ENCODE results near the gene SPATA13. TPM values are rescaled to one million over a fixed set of nuclear protein-coding genes. Genes with fewer than 3 reads are reported as not detected.

The SPATA13 gene
- total RNA-seq, result 20.1 TPM

DNA sequence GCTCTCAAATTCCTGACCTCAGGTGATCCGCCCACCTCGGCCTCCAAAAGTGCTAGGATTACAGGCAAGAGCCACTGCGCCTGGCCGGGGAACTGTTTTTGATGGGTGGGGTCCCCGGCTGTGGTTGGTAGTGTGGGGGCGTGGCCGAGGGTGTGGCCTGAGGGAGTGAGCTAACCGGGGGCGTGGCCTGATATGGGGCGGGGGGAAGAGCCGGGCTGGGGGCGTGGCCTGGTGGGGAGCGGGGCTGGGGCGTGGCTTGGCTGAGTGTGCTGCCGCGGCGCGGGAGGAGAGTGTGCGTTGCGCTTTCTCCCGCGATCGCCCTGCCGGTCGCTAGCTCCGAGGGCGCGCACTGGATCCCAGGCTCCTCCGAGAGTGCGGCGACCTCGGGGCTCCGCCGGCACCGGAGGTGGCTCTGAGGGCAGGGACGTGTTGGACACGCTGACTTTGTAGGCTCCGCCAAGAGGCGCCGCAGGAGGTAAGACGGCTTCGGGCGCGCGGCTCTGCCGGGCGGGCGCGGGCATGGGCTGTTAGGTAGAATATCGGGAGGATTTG lies at the start of gene SPATA13:
Gene SPATA13, plus strand, starts transcription at position 263 of the 552 bp plus-strand sequence. CDS start 62,210 bp downstream, outside the sequence.
- Histone ChIP-seq H3K36me3 (no peaks in the 10 kb centered on the region), H3K9me3 (no peaks in the 10 kb centered on the region), H3K27me3 (no peaks in the 10 kb centered on the region), H3K27ac (peak within 1 kb of the TSS; percentile 77), H3K4me3 (peak within 1 kb of the TSS; percentile 64 to 84), H3K4me1 (peaks cover 21% of the 10 kb centered on the region)
- DNase-seq (ENCODE audit: extremely low spot score in 2 of 2), result no peak
- intact Hi-C loops (cut with DNase I), result no loop called here
- peak in 1 of 2 donors; percentile 78 for TF ChIP-seq POLR2AphosphoS5 (IDR thresholded peaks at IDR 0.05; ENCODE audit: insufficient read depth in 1 of 2, low read depth in 1 of 2)
- TF ChIP-seq, protein P1, sequence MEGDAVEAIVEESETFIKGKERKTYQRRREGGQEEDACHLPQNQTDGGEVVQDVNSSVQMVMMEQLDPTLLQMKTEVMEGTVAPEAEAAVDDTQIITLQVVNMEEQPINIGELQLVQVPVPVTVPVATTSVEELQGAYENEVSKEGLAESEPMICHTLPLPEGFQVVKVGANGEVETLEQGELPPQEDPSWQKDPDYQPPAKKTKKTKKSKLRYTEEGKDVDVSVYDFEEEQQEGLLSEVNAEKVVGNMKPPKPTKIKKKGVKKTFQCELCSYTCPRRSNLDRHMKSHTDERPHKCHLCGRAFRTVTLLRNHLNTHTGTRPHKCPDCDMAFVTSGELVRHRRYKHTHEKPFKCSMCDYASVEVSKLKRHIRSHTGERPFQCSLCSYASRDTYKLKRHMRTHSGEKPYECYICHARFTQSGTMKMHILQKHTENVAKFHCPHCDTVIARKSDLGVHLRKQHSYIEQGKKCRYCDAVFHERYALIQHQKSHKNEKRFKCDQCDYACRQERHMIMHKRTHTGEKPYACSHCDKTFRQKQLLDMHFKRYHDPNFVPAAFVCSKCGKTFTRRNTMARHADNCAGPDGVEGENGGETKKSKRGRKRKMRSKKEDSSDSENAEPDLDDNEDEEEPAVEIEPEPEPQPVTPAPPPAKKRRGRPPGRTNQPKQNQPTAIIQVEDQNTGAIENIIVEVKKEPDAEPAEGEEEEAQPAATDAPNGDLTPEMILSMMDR (IDR thresholded peaks at IDR 0.05), result no peak

DNA sequence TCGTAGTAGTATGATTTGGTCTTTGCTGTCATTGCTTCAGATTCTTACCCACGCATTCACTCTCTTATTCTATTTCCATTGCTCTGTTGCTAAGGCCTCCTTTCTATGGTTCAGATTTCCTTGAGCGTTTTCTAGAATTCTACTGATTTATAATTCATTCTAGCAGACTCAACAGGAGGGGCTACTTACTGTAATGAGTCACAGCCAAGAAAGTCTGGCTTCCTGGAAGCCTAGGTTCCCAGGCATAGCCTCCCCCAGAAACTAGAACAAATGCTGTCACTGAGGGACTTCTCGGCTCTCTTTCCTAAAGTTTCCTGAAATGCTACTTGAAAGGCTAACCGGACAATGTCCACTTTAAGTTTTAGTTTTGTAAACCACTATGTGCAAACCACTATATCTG lies 47.7 kb upstream of the SPATA13 start:
- intact Hi-C loops (cut with DNase I), result no loop called here
- DNase-seq (ENCODE audit: extremely low spot score in 2 of 2), result no peak
- TF ChIP-seq, protein P1 (IDR thresholded peaks at IDR 0.05), result no peak
- no peak for TF ChIP-seq POLR2A (IDR thresholded peaks at IDR 0.05)
- TF ChIP-seq POLR2AphosphoS5 (IDR thresholded peaks at IDR 0.05; ENCODE audit: insufficient read depth in 1 of 2, low read depth in 1 of 2), result no peak
- Histone ChIP-seq H3K4me1 (no peaks in the 10 kb centered on the region), H3K27ac (no peak overlapping the region), H3K4me3 (no peak overlapping the region), H3K36me3 (no peaks in the 10 kb centered on the region), H3K9me3 (no peaks in the 10 kb centered on the region), H3K27me3 (no peaks in the 10 kb centered on the region)

DNA sequence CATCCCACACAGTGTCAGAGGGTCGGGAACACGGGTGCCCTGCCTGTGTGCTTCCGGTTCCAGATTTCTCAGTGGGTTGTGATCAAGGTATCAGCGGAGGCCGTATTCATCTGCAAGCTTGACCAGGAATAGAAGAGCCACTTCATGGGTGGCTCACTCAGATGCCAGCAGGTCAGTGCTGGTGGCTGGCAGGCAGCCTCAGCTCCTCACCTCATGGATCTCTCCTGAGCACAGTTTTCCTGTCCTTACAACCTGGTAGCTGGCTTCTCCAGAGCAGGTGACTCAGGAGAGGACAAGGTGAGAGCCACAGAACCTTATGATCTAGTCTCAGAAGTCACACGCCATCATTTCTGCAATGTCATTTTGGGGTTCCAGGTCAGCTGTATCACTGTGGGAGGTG lies 44.8 kb upstream of the SPATA13 start:
- intact Hi-C loops (cut with DNase I), result no loop called here
- Histone ChIP-seq H3K4me1 (no peaks in the 10 kb centered on the region), H3K27ac (no peak overlapping the region), H3K4me3 (no peak overlapping the region), H3K36me3 (no peaks in the 10 kb centered on the region), H3K9me3 (no peaks in the 10 kb centered on the region), H3K27me3 (no peaks in the 10 kb centered on the region)
- TF ChIP-seq POLR2AphosphoS5 (IDR thresholded peaks at IDR 0.05; ENCODE audit: insufficient read depth in 1 of 2, low read depth in 1 of 2), result no peak
- TF ChIP-seq, protein P1 (IDR thresholded peaks at IDR 0.05), result no peak
- no peak for TF ChIP-seq POLR2A (IDR thresholded peaks at IDR 0.05)
- DNase-seq (ENCODE audit: extremely low spot score in 2 of 2), result no peak

DNA sequence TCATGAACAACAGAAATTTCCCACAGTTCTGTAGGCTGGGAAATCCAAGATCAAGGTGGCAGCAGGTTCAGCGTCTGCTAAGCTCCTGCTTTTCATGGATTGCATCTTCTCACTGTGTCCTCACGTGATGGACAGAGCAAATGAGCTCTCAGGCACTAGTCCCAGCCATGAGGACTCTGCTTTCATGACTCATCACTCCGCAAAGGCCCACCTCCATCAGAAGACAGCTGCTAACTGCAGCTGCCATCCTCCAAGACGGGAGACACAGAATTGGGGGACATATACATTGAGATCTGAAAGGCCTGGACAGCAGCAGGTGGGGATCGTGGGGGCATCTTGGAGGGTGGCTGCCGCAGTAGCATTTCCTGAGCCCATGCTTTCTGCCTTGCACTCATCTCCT lies 44.4 kb upstream of the SPATA13 start:
- H3K4me3 ChIP-seq, result no peak overlapping the region
- intact Hi-C loops (cut with DNase I), result no loop called here
- H3K4me1 ChIP-seq, result no peaks in the 10 kb centered on the region
- H3K36me3 ChIP-seq, result no peaks in the 10 kb centered on the region
- H3K27me3 ChIP-seq, result no peaks in the 10 kb centered on the region
- no peaks in the 10 kb centered on the region for H3K9me3 ChIP-seq
- TF ChIP-seq, protein P1 (IDR thresholded peaks at IDR 0.05), result no peak
- no peak for TF ChIP-seq POLR2A (IDR thresholded peaks at IDR 0.05)
- no peak for TF ChIP-seq POLR2AphosphoS5 (IDR thresholded peaks at IDR 0.05; ENCODE audit: insufficient read depth in 1 of 2, low read depth in 1 of 2)
- no peak overlapping the region for H3K27ac ChIP-seq
- DNase-seq (ENCODE audit: extremely low spot score in 2 of 2), result no peak

DNA sequence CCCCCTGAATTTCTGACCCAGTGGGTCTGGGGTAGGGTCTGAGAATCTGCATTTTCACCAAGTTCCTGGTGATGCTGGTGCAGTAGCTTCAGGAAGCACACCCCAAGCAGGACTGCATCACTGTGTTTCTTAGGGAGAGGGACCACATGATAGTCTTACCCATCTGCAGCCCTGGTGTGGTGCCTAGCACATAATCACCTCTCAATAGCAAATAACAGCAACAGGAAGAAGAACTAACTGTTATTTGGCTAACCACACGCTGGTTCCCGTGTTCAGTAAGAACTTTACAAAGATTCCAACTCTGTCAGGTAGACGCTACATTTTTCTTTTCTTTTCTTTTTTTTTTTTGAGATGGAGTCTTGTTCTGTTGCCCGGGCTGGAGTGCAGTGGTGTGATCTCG lies 41.9 kb upstream of the SPATA13 start:
- DNase-seq (ENCODE audit: extremely low spot score in 2 of 2), result no peak
- no peaks in the 10 kb centered on the region for H3K4me1 ChIP-seq
- H3K36me3 ChIP-seq, result no peaks in the 10 kb centered on the region
- TF ChIP-seq, protein P1 (IDR thresholded peaks at IDR 0.05), result no peak
- TF ChIP-seq POLR2AphosphoS5 (IDR thresholded peaks at IDR 0.05; ENCODE audit: insufficient read depth in 1 of 2, low read depth in 1 of 2) (no peak), POLR2A (IDR thresholded peaks at IDR 0.05) (no peak)
- no peak overlapping the region for H3K4me3 ChIP-seq
- no peaks in the 10 kb centered on the region for H3K9me3 ChIP-seq
- intact Hi-C loops (cut with DNase I), result no loop called here
- no peak overlapping the region for H3K27ac ChIP-seq
- H3K27me3 ChIP-seq, result no peaks in the 10 kb centered on the region

All from vagina (tissue), 2 donors.